Measurements from ENCODE around the gene ALDH16A1. TPM values are rescaled to one million over a fixed set of nuclear protein-coding genes. Genes with fewer than 3 reads are reported as not detected.
"Not testable (repeated sequence)": the region's sequence is repeated elsewhere in the genome, so short reads cannot be mapped to it uniquely, and the experiment has no call there.

The ALDH16A1 gene
- total RNA-seq, 1 experiment from 2014 or later = 51.7 TPM

DNA sequence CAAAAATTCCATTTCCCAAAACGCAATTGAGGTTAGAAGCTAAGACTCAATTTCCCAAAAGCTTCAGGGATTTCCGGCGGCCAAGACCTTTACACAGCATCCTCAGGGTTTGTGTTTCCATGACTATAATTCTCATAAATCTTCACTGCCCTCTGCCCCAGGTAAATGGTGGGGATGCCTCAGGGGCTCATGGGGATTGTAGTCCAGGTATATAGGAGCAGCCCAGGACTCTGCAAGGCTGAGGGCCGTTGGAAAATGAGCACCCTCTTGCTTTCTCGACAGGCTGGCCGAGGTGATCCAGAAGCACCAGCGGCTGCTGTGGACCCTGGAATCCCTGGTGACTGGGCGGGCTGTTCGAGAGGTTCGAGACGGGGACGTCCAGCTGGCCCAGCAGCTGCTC is 6.4 kb downstream of the ALDH16A1 start:
- Histone ChIP-seq H2BK12ac (ENCODE audit: insufficient read length, low read depth, low read length) (no peak overlapping the region), H3K9me3 (ENCODE audit: control insufficient read depth, low read depth, low read length) (no peaks in the 10 kb centered on the region), H2BK20ac (ENCODE audit: low read depth, low read length, poor library complexity, severe bottlenecking) (no peak overlapping the region), H2AFZ (ENCODE audit: low read length) (no peak overlapping the region), H3T11ph (ENCODE audit: low read length) (no peak overlapping the region), H3K23ac (ENCODE audit: insufficient read length, low read depth, low read length) (no peak overlapping the region), H3K4ac (ENCODE audit: low read depth, low read length) (no peak overlapping the region), H3K14ac (ENCODE audit: insufficient read depth, low read length) (no peak overlapping the region), H2BK15ac (ENCODE audit: low read depth, low read length) (no peak overlapping the region), H4K91ac (ENCODE audit: insufficient read length, low read depth, low read length) (no peak overlapping the region), H3K4me2 (ENCODE audit: insufficient read depth, insufficient read length, low read length) (no peak overlapping the region), H3K23me2 (ENCODE audit: insufficient read length, low read depth, low read length, poor library complexity, severe bottlenecking) (no peaks in the 10 kb centered on the region), H3K27ac (ENCODE audit: insufficient read length, low read depth, low read length) (no peak overlapping the region), H3K18ac (ENCODE audit: insufficient read length, low read depth, low read length) (no peak overlapping the region), H3K4me1 (ENCODE audit: insufficient read depth, low read length) (no peaks in the 10 kb centered on the region), H2BK5ac (ENCODE audit: insufficient read length, low read length) (no peak overlapping the region), H3K9ac (ENCODE audit: extremely low read depth, insufficient read length, low read length) (no peak overlapping the region), H4K8ac (replicated peaks; ENCODE audit: insufficient read length, low read depth, low read length) (no peak overlapping the region), H2AK5ac (ENCODE audit: insufficient read length, low read length) (no peak overlapping the region), H3K27me3 (ENCODE audit: insufficient read depth, low read length) (no peaks in the 10 kb centered on the region), H3K56ac (ENCODE audit: insufficient read length, low read depth, low read length) (no peak overlapping the region), H2BK120ac (ENCODE audit: low read depth, low read length, poor library complexity, severe bottlenecking) (no peak overlapping the region), H4K5ac (ENCODE audit: insufficient read length, low read depth, low read length) (no peak overlapping the region), H3K79me1 (ENCODE audit: insufficient read depth, low read depth, low read length, poor library complexity, severe bottlenecking) (no peaks in the 10 kb centered on the region), H4K20me1 (ENCODE audit: control insufficient read depth, insufficient read depth, insufficient read length) (no peaks in the 10 kb centered on the region), H3K79me2 (ENCODE audit: insufficient read depth, low read length) (no peaks in the 10 kb centered on the region)
- H3K27me3 Mint-ChIP-seq (ENCODE audit: low read depth) = no peaks in the 10 kb centered on the region
- TF ChIP-seq, protein P1, sequence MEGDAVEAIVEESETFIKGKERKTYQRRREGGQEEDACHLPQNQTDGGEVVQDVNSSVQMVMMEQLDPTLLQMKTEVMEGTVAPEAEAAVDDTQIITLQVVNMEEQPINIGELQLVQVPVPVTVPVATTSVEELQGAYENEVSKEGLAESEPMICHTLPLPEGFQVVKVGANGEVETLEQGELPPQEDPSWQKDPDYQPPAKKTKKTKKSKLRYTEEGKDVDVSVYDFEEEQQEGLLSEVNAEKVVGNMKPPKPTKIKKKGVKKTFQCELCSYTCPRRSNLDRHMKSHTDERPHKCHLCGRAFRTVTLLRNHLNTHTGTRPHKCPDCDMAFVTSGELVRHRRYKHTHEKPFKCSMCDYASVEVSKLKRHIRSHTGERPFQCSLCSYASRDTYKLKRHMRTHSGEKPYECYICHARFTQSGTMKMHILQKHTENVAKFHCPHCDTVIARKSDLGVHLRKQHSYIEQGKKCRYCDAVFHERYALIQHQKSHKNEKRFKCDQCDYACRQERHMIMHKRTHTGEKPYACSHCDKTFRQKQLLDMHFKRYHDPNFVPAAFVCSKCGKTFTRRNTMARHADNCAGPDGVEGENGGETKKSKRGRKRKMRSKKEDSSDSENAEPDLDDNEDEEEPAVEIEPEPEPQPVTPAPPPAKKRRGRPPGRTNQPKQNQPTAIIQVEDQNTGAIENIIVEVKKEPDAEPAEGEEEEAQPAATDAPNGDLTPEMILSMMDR (conservative IDR thresholded peaks at IDR 0.05) = no peak
- no peak overlapping the region for H3K4me3 Mint-ChIP-seq
- no peaks in the 10 kb centered on the region for H3K9me3 Mint-ChIP-seq
- peaks cover 0 to under 1% of the 10 kb centered on the region in 2 experiments; a peak in 2 of 4 replicates for H3K4me1 Mint-ChIP-seq
- DNase-seq = no peak
- no peak overlapping the region; a peak in 1 of 7 replicates for H3K27ac Mint-ChIP-seq
- no CpG with 5 or more reads among the region's 12 CpGs for WGBS (ENCODE audit: extremely low coverage, insufficient read length, low lambda C conversion rate)
- H3K36me3 Mint-ChIP-seq (ENCODE audit: insufficient read depth in 1 of 3, low read depth in 3 of 3) = peaks cover 17 to 39% (median 39%) of the 10 kb centered on the region in 3 experiments; a peak in 6 of 7 replicates

DNA sequence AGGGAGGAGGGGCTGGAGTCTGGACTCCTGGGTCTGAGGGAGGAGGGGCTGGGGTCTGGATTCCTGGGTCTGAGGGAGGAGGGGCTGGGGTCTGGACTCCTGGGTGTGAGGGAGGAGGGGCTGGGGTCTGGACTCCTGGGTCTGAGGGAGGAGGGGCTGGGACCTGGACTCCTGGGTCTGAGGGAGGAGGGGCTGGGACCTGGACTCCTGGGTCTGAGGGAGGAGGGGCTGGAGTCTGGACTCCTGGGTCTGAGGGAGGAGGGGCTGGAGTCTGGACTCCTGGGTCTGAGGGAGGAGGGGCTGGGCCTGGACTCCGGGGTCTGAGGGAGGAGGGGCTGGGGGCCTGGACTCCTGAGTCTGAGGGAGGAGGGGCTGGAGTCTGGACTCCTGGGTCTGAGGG is 8.1 kb downstream of the ALDH16A1 start:
- not testable (repeated sequence) for H4K20me1 ChIP-seq (ENCODE audit: control insufficient read depth, insufficient read depth, insufficient read length); H3K9ac ChIP-seq (ENCODE audit: extremely low read depth, insufficient read length, low read length); H4K91ac ChIP-seq (ENCODE audit: insufficient read length, low read depth, low read length); H3K4me1 ChIP-seq (ENCODE audit: insufficient read depth, low read length); H3K9me3 ChIP-seq (ENCODE audit: control insufficient read depth, low read depth, low read length); H3K27me3 ChIP-seq (ENCODE audit: insufficient read depth, low read length); H3K27me3 Mint-ChIP-seq (ENCODE audit: low read depth); H3K18ac ChIP-seq (ENCODE audit: insufficient read length, low read depth, low read length); H3K56ac ChIP-seq (ENCODE audit: insufficient read length, low read depth, low read length); H2BK120ac ChIP-seq (ENCODE audit: low read depth, low read length, poor library complexity, severe bottlenecking); H4K5ac ChIP-seq (ENCODE audit: insufficient read length, low read depth, low read length); H3K79me1 ChIP-seq (ENCODE audit: insufficient read depth, low read depth, low read length, poor library complexity, severe bottlenecking); H3K79me2 ChIP-seq (ENCODE audit: insufficient read depth, low read length); H2BK15ac ChIP-seq (ENCODE audit: low read depth, low read length); H2BK12ac ChIP-seq (ENCODE audit: insufficient read length, low read depth, low read length); H3K4me1 Mint-ChIP-seq; H3K4me2 ChIP-seq (ENCODE audit: insufficient read depth, insufficient read length, low read length); H3K23me2 ChIP-seq (ENCODE audit: insufficient read length, low read depth, low read length, poor library complexity, severe bottlenecking); H3K4ac ChIP-seq (ENCODE audit: low read depth, low read length); H3K14ac ChIP-seq (ENCODE audit: insufficient read depth, low read length); H3K9me3 Mint-ChIP-seq; H3K27ac ChIP-seq (ENCODE audit: insufficient read length, low read depth, low read length); H4K8ac ChIP-seq (replicated peaks; ENCODE audit: insufficient read length, low read depth, low read length); H3T11ph ChIP-seq (ENCODE audit: low read length); H3K4me3 Mint-ChIP-seq; H2BK5ac ChIP-seq (ENCODE audit: insufficient read length, low read length); H3K23ac ChIP-seq (ENCODE audit: insufficient read length, low read depth, low read length); H3K27ac Mint-ChIP-seq; H2AFZ ChIP-seq (ENCODE audit: low read length); H2AK5ac ChIP-seq (ENCODE audit: insufficient read length, low read length); DNase-seq; H2BK20ac ChIP-seq (ENCODE audit: low read depth, low read length, poor library complexity, severe bottlenecking)
- peaks cover 21 to 39% (median 38%) of the 10 kb centered on the region in 3 experiments; a peak in 6 of 7 replicates for H3K36me3 Mint-ChIP-seq (ENCODE audit: insufficient read depth in 1 of 3, low read depth in 3 of 3)
- WGBS (ENCODE audit: extremely low coverage, insufficient read length, low lambda C conversion rate) = no CpG with 5 or more reads among the region's 1 CpG

All from H9 (cell line).